GM18520 (cell line): ENCODE data around the gene CRMP1.

Experiments used
- ATAC-seq: cut with Tn5 transposase; IDR thresholded peaks from one replicate; pipeline ENCODE4 v1.9.1; 2021; ENCODE audit not compliant: unreplicated experiment

Gene CRMP1

DNA sequence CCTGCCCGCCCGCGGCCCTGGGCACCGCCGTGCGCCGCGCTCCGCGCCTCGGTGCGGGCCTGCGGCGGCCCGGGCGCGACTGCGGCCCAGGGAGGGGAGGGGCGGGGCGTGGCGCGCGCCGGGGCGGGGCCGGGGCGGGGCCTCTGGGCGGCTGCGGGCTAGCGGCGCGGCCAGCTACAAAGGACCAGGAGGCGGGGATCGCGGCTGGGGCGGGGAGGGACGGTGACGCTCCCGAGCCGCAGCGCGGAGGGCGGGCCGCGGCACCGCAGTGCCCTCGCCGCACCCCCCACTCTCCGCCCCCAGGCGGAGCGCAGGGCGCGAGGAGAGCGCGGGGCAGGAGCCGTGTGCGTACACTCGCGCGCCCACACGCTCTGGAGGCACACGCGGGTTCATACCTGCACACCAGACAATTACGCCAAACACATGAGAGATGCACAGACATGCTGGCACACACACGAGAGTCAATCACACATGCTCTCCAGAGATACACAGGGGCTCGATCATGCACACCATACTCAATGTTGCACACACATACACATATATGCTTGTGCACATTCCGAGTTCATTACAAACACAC lies at the start of gene CRMP1:
Gene CRMP1, minus strand, starts transcription at position 83 of the 577 bp plus-strand sequence. CDS start 117 bp downstream, outside the sequence.
- no peak for ATAC-seq

DNA sequence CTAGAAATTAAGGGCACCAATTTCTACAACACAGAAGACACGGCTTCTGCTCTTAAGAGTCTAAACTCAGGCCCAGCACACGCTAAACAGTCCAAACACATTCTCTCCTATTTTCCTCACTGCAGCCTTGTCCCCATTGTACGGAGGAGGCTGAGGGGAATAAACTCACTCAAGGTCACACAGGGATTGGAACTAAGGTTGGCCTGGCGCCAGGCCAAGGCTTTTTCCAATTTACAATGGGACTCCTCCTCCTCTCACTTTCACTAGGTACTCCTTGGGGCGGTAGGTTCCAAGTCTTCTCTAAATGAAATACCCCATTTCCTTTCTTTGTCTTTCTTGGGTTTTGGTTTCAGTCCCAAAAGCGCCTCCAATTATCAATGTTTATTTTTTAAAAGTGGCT lies 48.7 kb upstream of the CRMP1 start:
- ATAC-seq: no peak

DNA sequence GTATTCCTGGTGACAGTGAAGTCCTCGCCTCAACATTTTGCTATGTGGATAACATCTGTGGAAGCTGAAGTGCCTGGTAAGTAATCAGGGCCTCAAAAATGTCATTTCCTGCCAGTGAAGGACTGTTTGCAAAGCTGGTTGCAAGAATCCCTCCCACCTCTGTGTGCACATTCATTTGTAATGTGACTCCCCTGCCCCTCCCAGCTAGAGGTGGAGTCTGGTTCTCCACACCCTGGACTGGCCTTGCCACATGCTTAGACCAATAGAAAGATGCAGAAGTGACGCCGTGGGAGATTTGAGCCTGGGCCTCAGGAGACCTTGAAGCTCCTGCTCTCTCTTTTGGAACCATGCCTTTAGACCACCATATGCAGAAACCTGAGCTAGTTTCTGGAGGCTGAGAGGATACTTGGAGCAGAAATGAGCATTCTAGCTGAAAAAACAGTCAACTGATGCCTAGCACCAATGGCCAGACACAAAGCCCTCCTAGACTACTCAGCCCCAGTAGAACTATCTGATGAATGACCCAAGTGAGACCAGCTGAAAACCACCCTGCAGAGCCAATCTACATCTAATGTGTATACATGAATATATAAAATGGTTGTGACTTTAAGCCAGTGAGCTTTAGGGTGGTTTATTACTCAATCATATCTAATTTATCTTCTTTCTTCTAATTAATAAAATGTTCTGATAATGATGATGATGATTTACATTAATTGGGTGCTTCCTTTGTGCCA lies 47.8 kb upstream of the CRMP1 start:
- ATAC-seq: no peak

DNA sequence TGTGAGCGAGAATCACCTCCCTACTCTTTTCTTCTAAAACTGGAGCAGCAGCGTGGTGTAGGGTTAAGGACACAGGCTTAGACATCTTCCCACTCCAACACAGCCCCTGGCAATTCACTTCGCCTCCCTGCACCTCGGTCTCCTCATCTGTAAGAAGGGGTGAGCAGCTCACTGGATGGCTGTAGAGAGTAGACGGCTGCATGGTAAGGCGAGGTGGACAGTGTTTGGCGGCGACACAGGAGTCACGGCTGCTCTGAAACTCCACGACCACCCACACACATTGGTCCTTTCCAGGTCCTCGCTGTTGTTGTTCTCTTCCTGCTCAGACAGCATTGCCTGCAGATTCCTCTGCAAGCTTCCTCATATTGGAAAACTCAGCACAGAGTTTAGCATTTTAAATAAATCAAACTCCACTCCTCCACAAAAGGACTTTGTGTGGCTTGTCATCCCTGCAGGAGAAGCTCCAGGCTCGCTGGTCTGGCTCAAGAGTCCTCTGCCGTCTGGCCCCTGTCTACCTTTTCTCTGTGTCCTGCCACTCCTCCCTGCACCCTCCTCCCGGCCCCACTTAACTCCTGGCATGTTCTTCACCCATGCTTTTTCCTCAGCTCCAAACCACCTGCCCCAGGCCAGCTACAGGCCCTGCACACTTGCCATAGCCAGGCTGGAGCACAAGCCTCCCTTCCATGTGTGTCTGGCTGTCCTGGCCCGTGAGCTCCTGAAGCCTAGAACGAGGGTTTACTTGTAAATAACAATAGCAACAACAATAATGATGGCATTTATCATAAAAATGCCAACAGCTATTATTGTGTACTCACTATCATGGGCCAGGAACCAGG lies 41.3 kb upstream of the CRMP1 start:
- no peak for ATAC-seq

DNA sequence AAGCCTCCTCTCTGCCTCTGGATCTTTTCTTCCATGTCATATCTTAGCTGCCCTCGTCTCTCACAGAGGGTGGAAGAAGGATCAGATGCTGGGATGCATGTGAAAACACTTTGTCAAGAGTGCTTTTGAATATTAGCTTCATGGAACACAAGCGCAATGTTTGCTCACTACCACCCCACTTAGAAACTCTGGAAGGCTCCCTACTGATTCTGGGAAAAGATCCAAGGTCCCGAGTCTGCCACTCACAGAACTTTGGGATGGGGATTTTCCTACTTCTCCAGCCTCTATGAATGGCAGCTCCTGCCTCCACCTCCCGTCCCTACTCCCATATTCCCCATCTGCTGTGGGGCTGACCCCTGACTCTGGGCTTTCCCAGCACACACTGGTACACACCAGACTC lies 40.2 kb upstream of the CRMP1 start:
- no peak for ATAC-seq

DNA sequence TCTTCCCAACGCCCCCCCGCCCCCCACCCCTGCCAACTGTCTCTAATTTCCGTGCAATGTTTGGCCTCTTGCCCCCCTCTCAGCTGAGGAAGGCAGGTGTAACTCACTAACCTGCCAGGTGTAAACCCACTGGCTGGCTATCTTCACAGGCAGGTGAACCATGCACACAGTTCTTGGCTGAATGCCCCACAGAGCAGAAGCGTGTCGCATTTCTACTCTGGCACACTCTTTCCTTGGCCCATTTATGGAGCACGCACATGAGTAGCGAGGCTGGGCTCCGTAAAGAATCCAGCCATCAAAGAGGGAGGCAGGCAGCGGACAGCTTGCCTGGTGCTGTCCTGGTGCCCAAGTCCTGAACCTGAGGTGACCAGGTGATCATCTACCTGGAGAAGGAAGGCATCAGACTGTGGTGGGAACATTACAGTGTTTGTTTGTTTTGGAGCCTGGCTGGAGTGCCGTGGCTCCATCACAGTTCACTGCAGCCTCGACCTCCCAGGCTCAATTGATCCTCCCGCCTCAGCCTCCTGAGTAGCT lies 39.2 kb upstream of the CRMP1 start:
- ATAC-seq: no peak

DNA sequence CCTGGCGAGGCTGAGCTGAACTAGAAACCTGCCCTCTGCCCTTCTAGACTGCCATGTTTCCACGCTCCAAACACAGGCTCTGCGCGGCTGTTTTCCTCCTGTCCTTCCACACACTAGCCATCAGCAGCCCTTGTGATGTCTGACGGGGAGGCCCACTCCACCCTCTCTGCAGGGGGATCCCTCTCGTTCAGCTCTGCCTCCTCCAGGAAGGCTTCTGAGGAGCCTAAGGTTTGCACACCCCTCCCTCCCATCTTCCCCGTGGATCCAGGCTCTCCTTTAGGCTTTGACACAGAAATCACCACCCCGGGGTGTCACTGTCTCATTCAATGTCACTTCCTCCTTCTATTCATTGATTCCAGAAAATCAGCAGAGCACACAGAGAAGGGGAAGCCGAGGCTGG lies 38.6 kb upstream of the CRMP1 start:
- no peak for ATAC-seq

DNA sequence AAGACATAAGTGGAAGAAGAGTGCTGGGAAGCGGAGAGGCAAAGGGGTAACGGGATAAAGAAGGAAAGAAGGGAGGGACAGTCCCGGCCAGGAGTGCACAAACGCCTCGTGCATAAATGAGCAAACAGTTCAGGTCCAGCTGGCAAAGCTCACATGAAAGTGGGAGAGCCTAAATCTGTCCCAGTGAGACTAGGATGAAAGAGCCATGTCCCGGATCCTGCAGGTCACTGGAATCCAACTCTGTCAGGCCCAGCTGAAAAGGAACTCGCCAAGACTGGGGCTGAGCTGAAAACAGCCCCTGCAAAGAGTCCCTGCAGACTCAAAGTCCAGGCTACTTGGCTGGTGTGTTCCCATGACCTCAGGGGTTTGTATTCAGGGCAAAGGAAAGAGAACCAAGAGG lies 38.0 kb upstream of the CRMP1 start:
- ATAC-seq: no peak

DNA sequence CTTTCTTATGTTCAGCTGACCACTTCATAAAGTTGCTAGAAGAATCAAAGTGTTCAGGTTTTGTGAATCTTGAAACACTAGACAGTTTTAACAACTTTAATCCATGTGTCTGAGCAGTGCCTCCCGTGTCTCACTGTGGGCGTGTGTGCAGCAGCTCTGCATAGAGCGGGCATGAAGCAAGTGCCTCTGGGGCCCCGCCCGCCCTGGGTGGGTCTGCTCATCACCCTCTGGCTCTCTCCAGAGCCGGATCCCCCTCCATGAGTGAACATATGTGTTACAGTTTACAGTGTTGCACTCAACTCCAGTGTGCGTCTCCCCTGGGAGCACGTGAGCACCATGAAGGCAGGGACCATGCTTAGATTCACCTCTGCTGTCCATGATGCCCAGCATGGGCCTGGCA lies 37.6 kb upstream of the CRMP1 start:
- ATAC-seq: no peak

DNA sequence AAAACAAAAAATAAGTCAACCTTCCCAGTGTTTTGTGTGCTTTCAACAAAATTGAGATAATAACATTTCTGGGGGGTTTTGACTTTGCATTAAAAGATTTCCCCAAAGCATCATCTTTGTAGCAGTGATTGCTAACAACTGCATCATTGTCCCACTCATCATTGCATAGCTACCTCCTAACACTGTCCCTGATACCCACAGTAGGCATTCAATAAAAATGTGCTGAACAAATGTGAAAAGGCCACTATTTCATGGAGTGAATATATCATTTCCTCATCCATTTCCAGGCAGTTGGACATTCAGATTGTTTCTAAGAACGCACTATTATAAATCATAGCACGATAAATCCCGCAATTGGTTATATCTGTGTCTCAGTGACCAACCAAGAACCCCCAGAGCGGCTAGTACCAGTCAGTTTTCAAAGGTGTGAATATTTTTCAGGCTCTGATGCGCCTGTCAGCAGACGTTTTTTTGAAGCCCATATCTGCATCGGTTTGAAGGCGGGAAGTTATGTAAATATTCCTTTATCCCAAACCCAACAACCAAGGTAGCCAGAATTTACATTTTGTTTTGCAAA lies 36.0 kb upstream of the CRMP1 start:
- ATAC-seq: no peak

DNA sequence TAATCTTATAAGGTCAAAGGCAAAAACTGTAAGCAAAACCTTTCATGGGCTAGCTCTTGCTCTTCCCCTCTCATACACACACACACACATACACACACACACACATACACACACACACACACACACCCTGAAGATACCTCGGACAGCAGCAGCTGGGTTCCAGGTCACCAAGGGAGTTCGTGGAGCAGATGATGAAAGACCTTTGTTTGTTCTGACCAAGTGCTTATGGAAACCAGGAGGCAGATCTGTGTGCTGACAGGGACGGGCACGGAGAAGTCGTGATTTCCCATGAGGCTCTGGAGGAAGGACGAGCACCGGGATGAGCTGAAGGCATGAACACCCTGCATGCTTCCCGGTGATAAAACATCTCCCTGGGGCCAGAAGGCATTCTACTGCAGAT lies 35.4 kb upstream of the CRMP1 start:
- no peak for ATAC-seq

DNA sequence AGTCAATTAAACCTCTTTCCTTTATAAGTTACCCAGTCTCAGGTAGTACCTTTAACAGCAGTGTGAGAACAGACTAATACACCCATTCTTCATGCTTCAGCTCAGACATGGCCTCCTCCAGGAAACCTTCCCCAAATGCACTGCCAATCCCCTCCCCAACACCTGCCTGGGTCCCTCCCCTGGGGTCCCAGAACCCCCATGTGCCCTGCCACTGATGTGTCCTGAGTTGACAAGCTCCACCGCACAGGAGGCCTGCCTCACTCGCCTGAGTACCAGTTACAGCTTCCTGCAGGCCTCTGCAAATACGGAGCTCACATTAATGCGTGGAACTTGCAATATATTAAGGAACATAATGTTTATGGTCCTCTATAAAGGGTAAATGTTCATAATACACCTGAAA lies 34.9 kb upstream of the CRMP1 start:
- no peak for ATAC-seq

DNA sequence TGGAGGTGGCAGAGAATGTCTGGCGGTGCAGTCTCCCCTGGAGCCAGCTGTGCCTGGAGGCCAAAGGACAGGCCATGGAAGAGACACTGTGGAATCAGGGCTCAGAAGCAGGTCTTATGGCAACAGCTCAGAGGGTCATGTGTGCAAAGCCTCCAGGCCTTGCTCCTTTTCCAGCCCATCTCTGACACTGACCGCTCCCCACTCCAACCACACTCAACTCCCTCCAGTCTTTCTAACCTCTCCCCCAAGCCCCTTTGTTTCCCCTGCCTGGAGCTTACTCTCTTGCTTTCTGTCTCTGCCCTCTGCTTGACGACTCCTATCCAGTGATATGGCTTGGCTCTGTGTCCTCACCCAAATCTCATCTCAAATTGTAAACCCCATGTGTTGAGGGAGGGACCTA lies 34.2 kb upstream of the CRMP1 start:
- no peak for ATAC-seq

DNA sequence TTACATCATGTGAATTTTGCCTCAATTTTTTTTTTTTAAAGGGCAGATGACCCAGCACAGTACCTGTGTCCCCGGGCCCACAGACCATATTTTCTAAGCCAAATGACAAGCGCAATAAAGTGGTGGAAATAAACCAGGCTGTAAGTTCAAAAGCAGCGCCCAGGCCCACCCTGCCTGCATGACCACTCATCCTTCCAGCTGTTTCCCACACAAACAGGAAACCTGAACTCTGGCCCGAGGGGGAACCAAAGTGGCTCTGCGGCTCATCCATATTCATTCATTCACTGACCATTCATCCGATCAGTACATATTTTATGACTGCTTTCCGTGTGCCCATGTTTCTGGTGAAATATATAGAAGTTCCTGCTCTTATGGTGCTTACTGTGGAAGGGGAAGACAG lies 33.7 kb upstream of the CRMP1 start:
- ATAC-seq: no peak

DNA sequence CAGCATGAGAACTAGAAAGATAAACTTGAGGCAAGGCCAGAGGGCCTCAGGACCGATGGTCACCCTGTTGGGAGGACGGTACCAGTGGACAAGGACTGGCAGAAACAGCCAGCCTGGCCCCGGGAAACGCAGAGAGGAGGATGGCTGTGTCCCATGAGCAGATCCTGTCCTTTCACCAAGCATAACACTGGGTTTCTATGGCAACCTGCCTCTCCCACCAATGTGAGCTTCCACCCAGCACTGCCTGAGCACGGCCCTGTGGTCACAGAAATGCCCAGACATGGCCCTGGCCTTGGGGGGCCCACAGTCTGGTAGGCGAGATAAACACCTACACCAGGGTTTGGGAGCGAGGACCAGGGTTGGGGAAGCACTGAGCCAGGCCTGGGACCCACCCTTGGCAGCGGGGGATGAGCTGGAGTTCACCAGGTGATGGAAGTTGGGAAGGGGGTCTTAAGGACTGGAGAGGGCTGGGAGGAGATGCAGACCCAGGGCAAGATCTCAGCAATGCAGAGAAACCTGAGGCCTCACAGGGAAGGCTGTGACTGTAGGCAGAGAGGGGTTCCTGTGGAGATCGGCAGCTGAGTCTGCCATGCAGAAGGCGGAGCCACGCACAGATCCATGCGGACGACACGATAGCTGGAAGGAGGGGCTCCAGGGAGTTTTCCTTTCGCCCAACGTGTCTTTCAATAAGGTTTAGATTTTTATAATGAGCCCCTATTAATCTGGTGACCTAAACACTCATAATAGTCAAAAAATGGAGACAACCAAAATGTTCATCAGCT lies 32.7 kb upstream of the CRMP1 start:
- no peak for ATAC-seq

DNA sequence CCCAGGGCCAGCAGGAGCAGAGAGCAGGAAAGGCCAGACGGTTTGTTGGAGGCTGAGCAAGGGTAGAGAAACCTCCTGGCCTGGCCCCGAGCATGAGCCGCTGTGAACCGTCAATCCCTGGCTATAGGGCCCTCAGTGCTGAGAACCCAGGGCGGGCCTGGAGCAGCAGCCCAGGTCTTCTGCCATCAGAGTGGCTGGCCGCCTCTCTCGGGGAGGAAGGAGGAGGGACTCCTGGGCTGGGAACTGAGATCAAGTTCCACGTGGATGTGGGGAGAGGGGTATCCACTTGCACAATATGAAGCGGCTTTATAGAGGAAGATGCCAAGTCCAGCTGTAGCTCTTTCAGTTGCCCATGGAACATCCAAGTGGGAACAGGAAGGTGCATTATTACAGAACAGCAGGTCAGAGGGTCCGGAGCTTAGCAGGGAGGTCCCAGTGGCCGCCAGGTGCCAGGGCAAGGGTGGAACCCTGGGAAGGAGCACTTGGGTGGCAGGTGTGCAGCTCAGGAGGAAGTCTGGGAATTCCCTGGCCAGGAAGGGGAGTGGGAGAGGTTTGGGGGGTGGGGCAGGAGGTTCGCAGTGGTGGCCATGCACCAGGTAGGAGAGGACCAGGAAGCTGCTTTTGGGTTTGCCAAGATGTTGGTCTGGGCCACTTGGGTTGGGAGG lies 31.7 kb upstream of the CRMP1 start:
- ATAC-seq: no peak

DNA sequence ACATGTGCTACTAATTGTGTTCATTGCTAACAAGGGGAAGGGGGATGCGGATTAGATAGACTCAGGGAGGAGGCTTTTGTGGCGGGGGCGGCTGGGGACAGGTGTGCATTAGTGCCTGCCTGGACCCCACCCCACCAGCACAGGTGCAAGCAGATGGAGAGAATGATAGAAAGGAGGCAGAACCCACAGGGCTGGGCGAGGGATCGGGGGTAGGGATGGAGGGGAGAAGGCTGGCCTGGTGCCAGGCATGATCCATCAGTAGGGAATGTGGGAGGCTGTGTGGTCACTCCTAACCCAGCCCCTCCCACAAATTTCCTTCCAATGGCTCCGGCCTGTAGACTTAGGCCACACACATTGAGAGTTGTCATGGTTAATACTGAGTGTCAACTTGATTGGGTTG lies 30.5 kb upstream of the CRMP1 start:
- no peak for ATAC-seq

DNA sequence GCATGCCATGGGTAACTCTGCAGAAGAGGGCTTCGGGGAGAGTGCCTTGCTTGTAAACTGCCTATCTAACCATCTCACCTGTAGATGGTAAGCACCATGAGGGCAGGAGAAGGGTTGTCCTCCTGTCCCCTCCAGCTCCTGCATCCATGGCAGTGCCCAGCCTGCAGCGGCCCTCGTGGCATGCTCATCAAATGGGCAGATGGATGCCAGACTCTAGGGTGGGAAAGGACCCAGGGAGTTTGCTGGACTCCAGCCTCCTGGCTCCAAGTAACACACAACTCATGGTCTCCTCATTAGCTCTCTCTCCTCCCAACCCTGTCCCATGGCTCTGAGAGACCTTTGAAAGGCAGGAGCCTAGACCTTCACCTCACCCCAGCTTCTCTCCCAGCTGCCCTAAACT lies 29.7 kb upstream of the CRMP1 start:
- no peak for ATAC-seq

DNA sequence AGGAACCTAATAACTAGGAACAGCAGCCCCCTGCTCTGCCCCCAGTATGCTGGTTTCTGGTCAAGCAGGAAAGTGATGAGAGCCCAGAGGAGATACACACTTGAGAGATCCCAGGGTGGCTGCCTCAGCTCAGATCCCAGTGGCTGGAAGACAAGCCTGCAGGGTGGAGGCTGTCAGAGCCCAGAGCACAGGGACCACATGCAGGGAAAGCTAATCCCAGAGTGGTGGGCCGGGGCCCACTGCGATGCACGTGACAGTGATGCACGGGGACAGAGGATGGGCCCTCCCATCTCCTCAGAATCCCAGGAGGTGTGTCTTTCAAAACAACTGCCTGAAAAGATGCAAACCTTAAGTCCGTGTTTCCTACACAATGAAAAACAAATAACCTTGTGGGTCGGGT lies 29.1 kb upstream of the CRMP1 start:
- no peak for ATAC-seq
